ENCODE data around the gene MLST8. TPM values are rescaled to one million over a fixed set of nuclear protein-coding genes. Genes with fewer than 3 reads are reported as not detected.

MLST8 gene
- total RNA-seq, 1 donor from 2014 or later = 38.7 TPM

- TF ChIP-seq CTCF (IDR thresholded peaks at IDR 0.05) = no peak
- CTCF ChIA-PET = no interaction called here
- H3K4me3 Mint-ChIP-seq = no peak overlapping the region
- POLR2A ChIA-PET = interaction anchor here (0.6 to 2.2 kb wide), 5 partner anchors 13 to 225 kb away, joined by 3 to 10 read pairs (median 3); partner anchors contain the start of genes ECI1 and TRAF7
- ATAC-seq (ENCODE audit: low read depth) = no peak
- no peak overlapping the region for H3K27ac Mint-ChIP-seq
- peaks cover 20% of the 10 kb centered on the region for H3K4me1 Mint-ChIP-seq
- intact Hi-C loops (cut with micrococcal nuclease) = loop anchor here (10.0 kb wide), 1 partner anchor 198 kb away; the partner anchor contains the start of gene CCNF
- no peaks in the 10 kb centered on the region for H3K9me3 Mint-ChIP-seq
- DNase-seq = no peak
- peaks cover 28% of the 10 kb centered on the region for H3K36me3 Mint-ChIP-seq (ENCODE audit: low read depth)
- H3K27me3 Mint-ChIP-seq = no peaks in the 10 kb centered on the region
Measured at GRCh38 chr16:2226245-2226793, 21.1 kb downstream of the MLST8 start.

GRCh38 chr16:2226918-2227317 is 21.7 kb downstream of the MLST8 start:
- H3K4me1 Mint-ChIP-seq = peaks cover 20% of the 10 kb centered on the region
- H3K27me3 Mint-ChIP-seq = no peaks in the 10 kb centered on the region
- no peak overlapping the region for H3K27ac Mint-ChIP-seq
- H3K4me3 Mint-ChIP-seq = no peak overlapping the region
- intact Hi-C loops (cut with micrococcal nuclease) = loop anchor here (10.0 kb wide), 1 partner anchor 198 kb away; the partner anchor contains the start of gene CCNF
- no peaks in the 10 kb centered on the region for H3K9me3 Mint-ChIP-seq
- CTCF ChIA-PET = no interaction called here
- peaks cover 33% of the 10 kb centered on the region for H3K36me3 Mint-ChIP-seq (ENCODE audit: low read depth)
- POLR2A ChIA-PET = interaction anchor here (1.0 to 2.2 kb wide), 3 partner anchors 12 to 71 kb away, joined by 3 to 8 read pairs (median 3); partner anchors contain the start of genes ECI1 and TRAF7
- TF ChIP-seq CTCF (IDR thresholded peaks at IDR 0.05) = no peak
- DNase-seq (no peak), ATAC-seq (ENCODE audit: low read depth) (no peak)

- no peak overlapping the region for H3K27ac Mint-ChIP-seq
- H3K4me3 Mint-ChIP-seq = no peak overlapping the region
- peaks cover 20% of the 10 kb centered on the region for H3K4me1 Mint-ChIP-seq
- no peaks in the 10 kb centered on the region for H3K9me3 Mint-ChIP-seq
- no peak for TF ChIP-seq CTCF (IDR thresholded peaks at IDR 0.05)
- H3K36me3 Mint-ChIP-seq (ENCODE audit: low read depth) = peaks cover 39% of the 10 kb centered on the region
- intact Hi-C loops (cut with micrococcal nuclease) = loop anchor here (10.0 kb wide), 1 partner anchor 197 kb away; the partner anchor contains the start of gene CCNF
- ATAC-seq (ENCODE audit: low read depth) (no peak), DNase-seq (no peak)
- H3K27me3 Mint-ChIP-seq = no peaks in the 10 kb centered on the region
- ChIA-PET CTCF (no interaction called here), POLR2A (interaction anchor here (0.5 to 0.7 kb wide), 2 partner anchors 25 to 276 kb away, joined by 3 to 4 read pairs; no protein-coding TSS in a partner anchor)
Measured at GRCh38 chr16:2228161-2228824, 23.0 kb downstream of the MLST8 start.

- H3K4me1 Mint-ChIP-seq = peaks cover 18% of the 10 kb centered on the region
- TF ChIP-seq CTCF (IDR thresholded peaks at IDR 0.05) = no peak
- no peak overlapping the region for H3K4me3 Mint-ChIP-seq
- H3K9me3 Mint-ChIP-seq = no peaks in the 10 kb centered on the region
- no peaks in the 10 kb centered on the region for H3K27me3 Mint-ChIP-seq
- ATAC-seq (ENCODE audit: low read depth) (no peak), DNase-seq (no peak)
- intact Hi-C loops (cut with micrococcal nuclease) = loop anchor here (10.0 kb wide), 1 partner anchor 196 kb away; the partner anchor contains the start of gene CCNF
- peaks cover 42% of the 10 kb centered on the region for H3K36me3 Mint-ChIP-seq (ENCODE audit: low read depth)
- POLR2A ChIA-PET = no interaction called here
- H3K27ac Mint-ChIP-seq = no peak overlapping the region
- CTCF ChIA-PET = no interaction called here
Measured at GRCh38 chr16:2229091-2229490, 23.8 kb downstream of the MLST8 start.

GRCh38 chr16:2229632-2230250 is 24.5 kb downstream of the MLST8 start:
- H3K36me3 Mint-ChIP-seq (ENCODE audit: low read depth) = peaks cover 47% of the 10 kb centered on the region
- no peak overlapping the region for H3K27ac Mint-ChIP-seq
- DNase-seq (no peak), ATAC-seq (ENCODE audit: low read depth) (no peak)
- H3K4me3 Mint-ChIP-seq = no peak overlapping the region
- H3K9me3 Mint-ChIP-seq = no peaks in the 10 kb centered on the region
- CTCF ChIA-PET = no interaction called here
- TF ChIP-seq CTCF (IDR thresholded peaks at IDR 0.05) = no peak
- POLR2A ChIA-PET = no interaction called here
- peaks cover 11% of the 10 kb centered on the region for H3K4me1 Mint-ChIP-seq
- no peaks in the 10 kb centered on the region for H3K27me3 Mint-ChIP-seq
- intact Hi-C loops (cut with micrococcal nuclease) = loop anchor here (10.0 kb wide), 1 partner anchor 195 kb away; the partner anchor contains the start of gene CCNF
